GM19463 (cell line): ENCODE data around the gene OARD1.

Source experiments
- ATAC-seq: cut with Tn5 transposase; IDR thresholded peaks from one replicate; pipeline ENCODE4 v1.9.1; 2021; ENCODE audit warnings: mild to moderate bottlenecking, moderate library complexity; ENCODE audit not compliant: unreplicated experiment

Gene OARD1

DNA sequence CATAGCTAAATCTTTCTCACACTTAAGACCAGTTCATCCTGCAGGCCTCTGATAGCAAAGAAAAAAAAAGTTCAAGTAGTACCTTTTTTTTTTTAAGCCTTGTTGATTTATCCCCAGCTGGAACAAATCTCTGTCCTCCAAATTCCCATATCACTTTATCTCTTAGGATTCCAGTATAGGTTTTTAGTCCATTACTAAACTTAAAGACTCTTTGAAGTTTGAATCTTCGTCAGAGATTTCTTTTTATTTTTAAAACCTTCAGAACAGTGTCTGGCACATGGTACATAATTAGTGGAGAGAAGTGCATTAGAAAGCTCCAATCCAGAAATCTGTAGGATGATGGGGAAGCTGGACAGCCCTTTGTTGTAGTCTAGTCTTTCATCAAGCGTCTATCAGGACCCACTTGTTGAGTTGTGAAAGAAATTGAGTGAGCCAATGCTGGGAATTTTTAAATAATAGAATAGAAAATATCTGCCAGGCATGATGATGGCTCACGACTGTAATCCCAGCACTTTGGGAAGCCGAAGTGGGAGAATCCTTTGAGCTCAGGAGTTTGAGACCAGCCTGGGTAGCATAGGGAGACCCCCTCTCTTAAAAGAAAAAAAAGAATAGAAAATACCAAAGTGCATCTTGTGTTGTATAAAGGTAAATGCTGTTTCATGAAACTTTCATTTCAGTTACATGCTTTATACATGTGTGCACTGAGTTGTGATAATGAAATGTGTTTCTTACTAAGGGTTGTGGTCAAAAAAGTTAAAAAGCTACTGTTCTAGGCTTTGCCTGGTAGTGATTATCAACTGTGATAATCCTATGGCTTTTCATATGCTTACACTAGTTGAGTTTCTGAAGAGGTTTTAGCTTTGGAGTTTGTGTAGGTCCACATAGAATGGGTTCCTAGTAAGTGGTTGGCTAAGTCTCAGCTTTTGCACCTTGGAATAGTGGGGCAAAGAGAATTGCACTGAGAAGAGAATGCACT is 3.8 kb upstream of the OARD1 start:
- ATAC-seq = no peak

DNA sequence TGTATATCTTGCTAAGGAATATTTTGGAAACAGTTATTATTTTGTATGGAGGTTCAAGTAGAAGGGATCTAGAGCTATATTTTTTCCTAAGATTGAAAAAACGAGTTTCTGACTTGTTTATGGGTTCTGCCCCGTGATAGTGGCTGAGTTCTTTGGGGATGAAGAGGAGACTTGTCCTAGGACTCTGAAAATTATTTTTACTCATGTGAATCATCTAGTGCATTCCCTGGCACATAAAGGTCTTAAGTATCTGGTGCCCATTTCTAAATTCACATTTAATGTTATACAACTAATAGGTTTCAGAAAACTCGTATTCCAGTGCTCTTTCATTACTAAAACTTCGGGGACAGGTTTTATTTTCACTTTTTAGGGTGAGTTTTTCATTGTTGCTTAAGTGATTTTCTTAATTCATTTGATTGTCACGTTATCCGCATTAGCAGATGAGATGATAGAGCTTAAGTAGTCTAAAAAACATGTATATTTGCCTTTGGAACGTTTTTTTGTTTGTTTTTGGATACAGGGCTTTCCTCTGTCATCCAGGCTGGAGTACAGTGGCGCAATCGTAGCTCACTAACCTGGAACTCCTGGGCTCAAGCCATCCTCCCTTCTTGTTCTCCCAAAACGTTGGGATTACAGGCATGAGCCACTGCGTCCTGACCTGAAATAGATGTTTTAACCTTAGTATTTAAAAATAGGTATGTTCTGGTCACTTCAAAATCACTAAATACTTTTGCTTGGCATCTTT is 2.7 kb upstream of the OARD1 start:
- no peak for ATAC-seq

DNA sequence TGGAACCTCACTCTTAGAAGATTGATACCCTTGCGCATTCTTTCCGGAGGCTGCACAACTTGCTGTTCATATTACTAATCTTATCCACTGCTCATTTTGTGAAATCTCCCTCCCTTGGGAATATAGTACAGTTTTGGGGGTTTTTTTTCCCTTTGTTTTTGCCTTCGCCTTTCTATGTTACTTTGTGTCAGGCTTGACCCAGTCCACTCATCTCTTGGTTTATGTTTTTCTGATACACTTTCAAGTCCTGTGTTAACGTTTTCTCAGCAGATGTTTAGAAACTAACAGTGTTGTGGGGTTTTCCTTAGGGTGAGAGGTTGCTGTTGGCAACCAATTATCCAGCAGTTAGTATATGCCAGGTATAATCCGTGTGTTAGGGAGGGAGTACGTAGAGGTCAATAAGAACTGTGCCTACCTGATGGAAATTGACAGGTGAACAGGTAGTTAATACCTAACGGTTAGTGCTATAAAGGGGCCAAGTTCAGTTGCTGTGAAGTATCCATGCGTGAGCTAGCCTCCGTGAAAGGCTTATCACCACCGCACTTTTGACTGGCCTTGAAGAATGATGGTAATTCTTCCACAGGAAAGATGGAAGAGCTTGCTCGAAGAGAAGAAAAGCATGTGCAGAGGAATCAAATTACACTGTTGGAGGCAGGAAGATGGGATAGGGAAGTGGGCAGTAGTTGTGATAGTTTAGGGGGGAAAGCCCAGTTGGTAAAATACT is 2.0 kb upstream of the OARD1 start:
- no peak for ATAC-seq

DNA sequence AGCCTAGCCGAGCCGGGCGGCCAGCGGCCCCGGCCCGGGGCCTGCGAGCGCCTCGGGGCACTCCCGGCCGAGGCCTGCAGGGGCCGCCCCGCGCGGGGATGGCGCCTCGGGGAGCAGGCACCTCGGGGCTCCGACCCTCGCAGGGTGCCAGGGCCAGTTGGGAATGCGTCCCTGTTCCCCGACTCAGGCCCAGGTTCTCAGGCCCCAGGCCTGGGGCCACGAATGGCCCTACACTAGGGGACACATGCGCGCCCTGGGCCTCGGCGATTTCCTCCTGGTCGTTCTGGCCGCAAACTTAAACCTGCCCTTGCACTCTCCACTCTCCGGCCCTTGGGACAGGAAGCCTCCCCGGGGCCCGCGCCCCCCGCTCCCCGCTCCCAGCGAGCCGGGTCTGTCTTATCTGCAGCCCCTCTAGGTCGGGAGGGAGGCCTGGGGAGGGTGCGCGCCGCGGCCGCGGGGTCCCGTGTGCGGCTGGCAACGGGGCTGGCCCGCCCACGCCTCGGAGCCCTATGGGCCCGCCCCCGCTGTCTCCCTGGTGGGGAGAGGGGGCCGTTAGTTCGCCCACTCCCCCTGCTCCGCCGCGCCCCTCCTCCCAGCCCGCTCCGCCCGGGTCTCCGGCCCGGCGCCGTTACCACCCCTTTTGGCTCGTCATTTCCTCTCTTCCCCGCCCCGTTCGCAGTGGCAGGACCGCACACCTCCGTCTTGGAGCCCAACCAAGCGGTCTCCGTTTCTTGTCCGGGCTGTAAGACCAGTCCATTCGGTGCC is 1.2 kb upstream of the OARD1 start:
- peak; percentile 23 for ATAC-seq

DNA sequence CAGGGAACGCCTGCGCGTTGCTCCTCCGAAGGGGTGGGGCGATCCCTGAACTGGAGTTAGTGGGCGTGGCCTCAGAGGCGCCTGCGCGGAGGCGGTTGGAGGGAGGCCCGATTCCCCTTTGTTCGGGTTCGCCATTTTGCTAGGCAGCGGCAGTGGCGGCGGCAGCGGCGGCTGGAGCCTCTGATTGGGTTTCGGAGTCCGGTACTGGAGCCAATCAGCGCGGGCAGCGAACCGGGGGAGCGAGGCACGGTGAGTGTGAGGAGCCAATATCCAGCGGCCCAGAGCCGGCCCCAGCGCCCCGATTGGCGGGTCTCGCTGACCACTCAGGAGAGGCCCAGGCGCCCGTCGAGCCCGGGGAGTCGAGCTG is 663 bp upstream of the OARD1 start, which contains the start of gene NFYA:
NFYA (plus strand) TSS at position 139 of the 367 bp plus-strand sequence. CDS start 6,116 bp downstream, outside the sequence.
- peak; percentile 62 for ATAC-seq

DNA sequence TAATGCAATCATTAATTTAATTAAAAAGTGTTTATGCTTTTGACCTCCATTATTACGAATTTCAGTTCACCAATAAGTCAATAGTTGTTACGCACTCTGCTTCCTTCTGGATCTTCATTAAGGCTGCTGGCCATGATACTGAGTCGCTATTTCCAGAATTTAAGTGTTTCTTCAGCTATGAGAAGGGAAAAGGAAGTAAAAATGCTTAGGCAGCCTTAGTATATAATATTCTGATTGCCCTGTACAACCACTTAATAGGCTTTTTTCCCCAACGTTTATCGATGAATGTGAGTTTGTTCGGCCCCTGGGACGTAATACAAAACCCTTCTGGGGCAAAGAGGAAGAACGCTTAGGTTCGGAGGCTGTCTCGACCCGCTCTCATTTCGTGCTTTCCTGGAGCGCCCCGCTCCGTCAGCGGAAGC is 644 bp downstream of the OARD1 start:
- no peak for ATAC-seq

DNA sequence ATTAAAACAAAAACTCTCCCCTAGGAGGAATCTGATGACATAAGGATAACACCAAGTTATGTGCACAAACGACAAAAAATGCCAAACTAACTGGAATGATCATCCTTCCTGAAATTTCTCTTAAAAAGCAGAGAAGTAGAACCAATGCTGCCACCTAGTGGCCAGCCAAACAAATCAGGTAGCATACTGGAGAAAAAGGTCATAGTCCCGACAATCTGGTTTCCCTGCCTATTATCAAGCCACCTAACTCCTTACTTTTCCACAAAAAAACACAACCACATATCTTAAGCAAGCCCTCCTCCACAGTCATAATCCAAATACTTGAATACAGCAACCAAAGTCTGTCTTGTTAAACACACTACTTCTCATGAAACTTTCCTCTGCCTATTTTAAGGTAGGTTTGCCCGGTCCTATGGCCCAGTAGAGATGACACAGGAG is 5.3 kb downstream of the OARD1 start:
- ATAC-seq = no peak

DNA sequence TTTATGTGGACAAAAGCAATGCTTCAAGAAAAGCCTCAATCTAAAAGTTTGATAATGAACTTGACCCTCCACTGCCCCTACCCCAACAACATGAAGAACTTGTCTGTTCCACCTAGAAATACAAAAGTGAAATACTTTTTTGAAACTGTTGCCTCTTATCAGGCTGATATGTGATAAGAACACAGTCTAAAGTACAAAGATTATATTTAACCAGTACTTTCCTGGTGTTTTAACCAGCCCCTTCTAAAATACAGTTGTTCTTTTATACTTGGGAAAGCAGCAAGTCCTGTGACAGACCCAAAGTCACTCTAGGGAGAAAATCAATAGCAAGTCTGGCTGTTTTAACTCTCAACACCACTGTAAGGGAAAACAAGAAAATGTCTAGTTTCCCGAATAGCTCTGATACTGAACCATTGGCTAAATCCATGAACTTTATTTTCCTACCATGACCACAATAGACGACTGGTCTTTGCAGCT is 6.6 kb downstream of the OARD1 start:
- ATAC-seq = no peak

DNA sequence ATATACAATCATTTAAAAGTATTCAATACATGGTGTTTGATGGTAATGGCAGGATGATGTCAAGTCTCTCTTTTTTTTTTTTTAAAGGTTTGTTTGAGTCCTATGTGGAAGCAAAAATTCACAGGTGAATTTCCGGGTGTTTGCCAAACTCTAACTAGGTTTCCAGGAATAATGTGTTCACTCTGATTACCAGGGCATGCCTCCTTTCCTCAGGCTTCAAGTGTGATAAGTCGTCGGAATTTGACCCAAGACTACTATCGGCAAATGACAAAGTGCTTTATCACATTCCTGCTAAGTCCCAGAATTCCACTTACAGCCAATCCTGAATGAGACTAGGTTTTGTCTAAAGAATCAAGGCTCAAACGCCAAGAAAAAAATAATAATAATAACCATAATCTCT is 7.3 kb downstream of the OARD1 start:
- ATAC-seq = no peak

DNA sequence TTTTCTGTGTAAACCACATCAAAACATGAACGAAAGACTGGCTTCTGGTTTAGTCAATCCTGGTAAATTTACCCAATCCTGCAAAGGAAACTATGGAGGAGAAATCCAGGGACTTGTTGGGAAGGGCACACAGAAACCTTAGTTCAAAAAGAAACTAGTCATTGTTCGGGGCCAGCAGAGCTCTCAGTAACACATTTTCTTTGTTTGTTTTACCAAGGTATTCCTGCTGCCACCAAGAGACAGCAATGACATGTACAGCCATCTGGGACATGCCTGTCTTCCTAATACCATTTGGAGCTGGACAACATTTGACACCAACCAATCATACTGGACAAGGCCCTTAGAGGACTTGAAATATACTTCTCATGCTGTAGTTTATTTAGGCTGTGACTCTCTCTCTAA is 8.3 kb downstream of the OARD1 start:
- no peak for ATAC-seq

DNA sequence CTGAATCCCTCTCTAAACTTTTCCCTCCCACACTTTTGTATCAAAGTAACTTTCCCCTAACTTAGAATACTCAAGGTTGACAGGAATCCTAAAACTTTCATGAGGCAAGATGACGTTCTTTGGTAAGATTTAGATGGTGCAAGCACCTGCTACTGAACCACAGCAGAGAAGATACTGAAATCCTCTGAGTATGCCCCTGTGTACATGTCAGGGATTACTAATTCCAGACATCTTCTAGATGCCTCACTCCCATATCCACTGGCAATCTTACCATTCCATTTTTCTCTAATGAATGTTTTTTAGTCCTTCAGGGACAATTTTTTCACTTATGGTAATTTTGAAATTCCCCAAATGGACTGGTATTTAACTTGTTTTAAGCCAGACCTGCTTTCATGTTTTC is 10.1 kb downstream of the OARD1 start:
- ATAC-seq = no peak

DNA sequence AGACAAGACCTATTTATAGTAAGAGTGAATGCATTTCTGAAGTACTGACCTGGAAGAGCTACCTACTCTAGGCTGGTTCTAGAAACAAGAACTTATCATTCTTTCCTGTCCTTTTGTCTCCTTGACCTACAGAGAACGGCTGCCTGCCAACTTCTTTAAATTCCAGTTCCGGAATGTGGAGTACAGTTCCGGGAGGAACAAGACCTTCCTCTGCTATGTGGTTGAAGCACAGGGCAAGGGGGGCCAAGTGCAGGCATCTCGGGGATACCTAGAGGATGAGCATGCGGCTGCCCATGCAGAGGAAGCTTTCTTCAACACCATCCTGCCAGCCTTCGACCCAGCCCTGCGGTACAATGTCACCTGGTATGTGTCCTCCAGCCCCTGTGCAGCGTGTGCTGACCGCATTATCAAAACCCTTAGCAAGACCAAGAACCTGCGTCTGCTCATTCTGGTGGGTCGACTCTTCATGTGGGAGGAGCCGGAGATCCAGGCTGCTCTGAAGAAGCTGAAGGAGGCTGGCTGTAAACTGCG is 10.9 kb downstream of the OARD1 start:
- no peak for ATAC-seq

DNA sequence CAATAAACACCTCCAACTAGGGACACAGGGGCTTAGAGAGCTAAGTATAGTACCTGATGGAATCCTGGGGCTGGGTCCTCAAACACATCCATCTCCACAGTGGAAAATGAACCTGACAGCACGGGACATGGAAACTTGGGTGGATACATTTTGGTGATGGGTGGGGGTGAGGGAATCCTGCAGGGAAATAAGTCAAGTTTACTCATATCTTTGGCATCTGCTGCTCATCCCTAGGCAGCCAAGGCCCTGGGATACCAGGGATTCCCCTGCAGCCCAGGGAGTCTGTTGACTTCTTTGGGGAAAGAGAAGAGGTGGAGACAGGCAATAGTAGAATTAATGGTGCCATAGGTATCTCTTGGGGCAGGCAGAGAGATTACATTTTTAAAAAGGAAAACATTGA is 12.6 kb downstream of the OARD1 start:
- ATAC-seq = no peak

DNA sequence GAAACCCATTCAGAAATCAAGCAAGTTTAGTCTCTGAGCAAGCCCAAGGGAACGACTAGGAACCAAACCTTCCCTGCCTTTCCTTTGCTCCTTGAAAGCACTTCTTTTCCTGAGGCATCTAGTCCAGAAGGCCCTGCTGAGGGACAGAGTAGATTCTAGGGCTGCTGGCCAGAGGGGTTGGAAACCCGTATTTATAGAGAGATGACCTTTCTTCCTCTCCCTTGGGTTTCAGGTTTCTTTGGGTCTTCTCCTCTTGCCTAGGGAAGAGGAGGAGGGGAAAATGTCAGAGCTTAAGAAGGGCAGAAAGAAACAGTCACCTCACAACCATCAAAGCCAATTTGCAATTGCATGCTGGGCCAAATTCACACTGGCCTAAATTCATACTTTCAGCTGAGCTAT is 13.4 kb downstream of the OARD1 start:
- ATAC-seq = no peak

DNA sequence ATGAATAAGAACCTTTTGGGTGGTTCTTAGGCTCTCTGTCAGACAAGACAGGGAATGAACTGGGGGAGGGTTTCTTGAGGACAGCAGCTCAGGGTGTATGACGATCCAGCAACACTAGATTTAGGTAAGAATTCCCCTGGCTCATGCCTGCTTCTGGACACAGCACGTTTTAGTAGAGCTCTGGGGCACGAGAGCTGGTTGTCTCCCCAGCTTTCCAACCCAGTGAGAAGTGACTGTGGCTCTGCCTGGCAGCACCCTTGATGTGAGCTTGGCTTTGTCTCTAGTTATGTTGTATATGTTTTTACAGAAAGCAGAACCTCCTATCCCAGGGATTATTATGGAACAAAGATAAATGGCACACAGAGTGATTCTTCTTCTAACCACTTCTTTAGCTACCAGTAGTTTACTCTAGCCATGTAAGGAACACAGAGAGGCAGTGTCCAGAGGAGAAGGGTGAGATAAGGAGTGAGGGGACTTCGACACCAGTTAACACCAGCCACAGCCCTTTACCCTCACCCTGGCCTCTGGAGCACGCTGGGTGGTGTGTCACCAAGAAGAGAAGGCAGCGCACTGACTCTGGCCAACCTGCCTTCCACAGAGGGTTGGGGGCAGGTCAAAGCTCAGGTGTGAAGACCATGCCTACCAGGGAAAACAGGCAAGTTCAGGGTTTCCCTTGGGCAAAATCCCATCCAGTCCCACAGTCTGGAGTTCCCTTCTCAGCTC is 15.2 kb downstream of the OARD1 start:
- ATAC-seq = no peak

DNA sequence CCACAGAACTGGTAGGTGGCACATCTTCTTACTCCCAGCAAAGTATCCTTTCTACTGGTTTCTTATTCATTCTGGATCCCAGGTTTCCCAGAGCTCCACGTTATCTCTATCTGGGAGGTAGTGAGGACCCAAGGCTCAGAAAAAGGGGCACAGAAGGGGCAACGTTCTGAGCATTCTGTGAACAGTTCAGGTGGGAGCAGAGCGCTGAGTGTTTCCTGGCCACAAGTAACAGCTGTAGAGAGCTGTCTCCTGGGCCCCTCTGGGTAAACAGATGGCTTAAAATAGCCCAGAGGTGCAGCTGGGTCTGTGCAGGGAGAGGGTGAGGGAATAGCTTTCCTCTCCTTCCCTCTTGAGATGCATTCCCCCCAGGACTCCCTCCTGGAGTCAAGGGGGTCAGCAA is 17.0 kb downstream of the OARD1 start:
- ATAC-seq = no peak

DNA sequence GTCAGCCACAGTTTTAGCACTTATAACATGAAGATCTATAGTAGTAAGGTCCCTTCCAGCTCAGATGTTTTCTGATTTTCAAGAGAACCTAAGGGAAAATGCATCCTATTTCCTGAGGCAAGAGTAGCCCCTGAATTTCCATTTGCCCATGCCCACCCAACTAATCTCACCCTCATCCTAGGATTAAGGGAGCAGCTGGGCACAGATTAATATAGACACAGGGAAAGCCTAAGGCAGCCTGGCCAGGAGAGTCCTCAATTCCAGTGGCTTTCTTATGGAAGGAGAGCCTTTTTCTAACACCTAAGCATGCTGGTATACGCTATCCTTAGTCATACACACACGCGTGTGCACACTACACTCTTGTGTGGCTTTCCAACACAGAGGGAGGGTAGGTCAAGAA is 17.6 kb downstream of the OARD1 start:
- no peak for ATAC-seq

DNA sequence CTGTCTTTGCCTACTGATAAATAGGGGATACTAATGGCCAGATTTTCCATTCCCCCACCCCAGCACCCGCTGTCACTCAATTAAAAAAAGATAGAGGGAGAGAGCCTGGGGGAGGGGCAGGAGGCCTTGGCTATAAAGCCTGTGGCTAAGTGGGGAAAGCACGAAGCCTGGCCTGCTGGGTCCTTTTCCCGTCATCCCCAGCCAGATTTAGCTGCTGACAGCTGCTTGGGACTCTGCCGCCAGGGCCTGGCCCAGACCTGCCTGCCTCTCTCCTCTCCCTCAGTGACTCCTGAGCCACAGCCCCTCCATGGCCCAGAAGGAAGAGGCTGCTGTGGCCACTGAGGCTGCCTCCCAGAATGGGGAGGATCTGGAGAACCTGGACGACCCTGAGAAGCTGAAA is 19.1 kb downstream of the OARD1 start, which contains the start of gene APOBEC2:
APOBEC2 (plus strand) TSS at position 162 of the 400 bp plus-strand sequence; CDS start at position 308, 146 bp downstream.
- ATAC-seq = no peak

DNA sequence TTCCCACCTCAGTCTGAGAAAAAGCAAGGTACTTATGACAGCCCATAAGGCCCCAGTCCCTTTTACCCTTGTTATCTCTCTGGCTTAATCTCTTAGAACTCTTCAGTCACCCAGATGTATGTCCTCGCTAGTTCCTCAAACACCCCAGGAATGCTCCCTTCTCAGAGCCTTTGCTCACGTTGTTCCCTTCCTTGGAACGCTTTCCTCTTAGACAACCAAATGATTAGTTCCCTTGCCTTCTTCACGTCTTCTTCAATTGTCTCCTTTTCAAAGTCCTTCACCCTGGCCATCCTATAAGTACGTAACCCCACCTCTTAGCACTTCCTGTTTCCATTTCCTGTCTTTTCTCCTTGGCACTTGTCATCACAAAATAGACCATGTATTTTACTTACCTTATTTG is 20.3 kb downstream of the OARD1 start:
- ATAC-seq = no peak
